ENCODE results near the gene PAAF1.

The PAAF1 gene

DNA sequence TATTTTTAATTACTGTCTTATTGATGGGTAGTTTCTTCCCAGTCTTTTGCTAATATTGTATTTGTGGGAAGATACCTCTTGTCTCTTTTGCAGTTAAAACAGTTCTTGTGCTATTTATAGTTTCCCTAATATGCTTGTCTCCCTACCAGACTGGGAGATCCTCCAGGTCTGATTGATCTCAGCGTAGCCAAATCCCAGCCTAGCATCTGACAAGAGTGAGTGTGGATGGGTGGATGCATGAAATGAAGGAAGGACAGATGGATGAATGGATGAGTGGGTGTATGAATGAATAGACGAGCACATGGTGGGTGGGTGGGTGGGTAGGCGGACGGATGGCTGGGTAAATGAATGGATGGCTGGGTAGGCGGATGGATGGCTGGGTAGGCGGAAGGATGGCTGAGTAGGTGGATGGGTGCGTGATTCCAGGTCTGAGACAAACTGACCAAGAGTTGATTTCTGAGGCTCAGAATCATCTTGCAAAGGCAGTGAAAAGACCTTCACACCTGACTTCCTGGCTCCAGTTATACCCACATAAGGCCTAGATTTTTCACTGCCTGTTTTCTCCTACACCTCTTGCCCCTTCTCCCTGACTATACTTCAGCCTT lies 85.4 kb downstream of the PAAF1 start:
- H3K27me3 ChIP-seq (ENCODE audit: control insufficient read depth, insufficient read depth, low read length), result no peaks in the 10 kb centered on the region
- no peaks in the 10 kb centered on the region for H3K36me3 ChIP-seq (ENCODE audit: control insufficient read depth, insufficient read depth, low read length)
- H3K9me3 ChIP-seq (ENCODE audit: control insufficient read depth, insufficient read depth, low read depth, low read length), result no peaks in the 10 kb centered on the region
- no peak overlapping the region for H3K27ac ChIP-seq (ENCODE audit: low read depth, low read length)
- H3K9ac ChIP-seq (ENCODE audit: low read length), result no peak overlapping the region
- no peaks in the 10 kb centered on the region for H3K4me1 ChIP-seq (ENCODE audit: control insufficient read depth, insufficient read depth, low read length)
- H3K4me3 ChIP-seq (ENCODE audit: low read depth, low read length), result no peak overlapping the region

DNA sequence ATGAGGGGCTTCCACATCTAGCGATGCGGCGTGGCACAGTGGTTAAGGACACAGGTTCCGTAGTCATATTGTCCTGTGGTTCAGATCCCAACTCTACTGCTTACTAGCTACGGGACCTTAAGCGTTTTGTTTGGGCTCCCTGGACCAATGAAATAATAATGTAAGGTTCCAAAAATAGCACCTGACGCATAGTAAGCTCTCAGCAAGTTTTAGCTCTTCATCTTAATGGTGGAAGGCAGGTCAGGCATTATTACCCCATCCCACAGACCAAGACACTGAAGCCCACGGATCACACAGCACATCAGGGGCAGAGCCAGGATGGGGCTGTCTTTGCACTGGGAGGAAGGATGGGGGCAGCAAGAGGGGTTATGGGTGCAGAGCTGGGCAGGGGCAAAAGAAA lies 87.1 kb downstream of the PAAF1 start:
- Histone ChIP-seq H3K4me1 (ENCODE audit: control insufficient read depth, insufficient read depth, low read length) (no peaks in the 10 kb centered on the region), H3K9ac (ENCODE audit: low read length) (no peak overlapping the region)

GRCh38 chr11:73965076-73965763 lies 88.4 kb downstream of the PAAF1 start:
- no peaks in the 10 kb centered on the region for H3K36me3 ChIP-seq (ENCODE audit: control insufficient read depth, insufficient read depth, low read length)
- peak overlapping the region; percentile 52 for H3K4me3 ChIP-seq (ENCODE audit: low read depth, low read length)
- no peaks in the 10 kb centered on the region for H3K9me3 ChIP-seq (ENCODE audit: control insufficient read depth, insufficient read depth, low read depth, low read length)
- H3K9ac ChIP-seq (ENCODE audit: low read length), result no peak overlapping the region
- no peaks in the 10 kb centered on the region for H3K4me1 ChIP-seq (ENCODE audit: control insufficient read depth, insufficient read depth, low read length)
- H3K27ac ChIP-seq (ENCODE audit: low read depth, low read length), result no peak overlapping the region
- H3K27me3 ChIP-seq (ENCODE audit: control insufficient read depth, insufficient read depth, low read length), result no peaks in the 10 kb centered on the region

More for the DNA sequence above, 87.1 kb downstream of the PAAF1 start:
- H3K9me3 ChIP-seq (ENCODE audit: control insufficient read depth, insufficient read depth, low read depth, low read length), result no peaks in the 10 kb centered on the region
- H3K27me3 ChIP-seq (ENCODE audit: control insufficient read depth, insufficient read depth, low read length), result no peaks in the 10 kb centered on the region
- no peak overlapping the region for H3K27ac ChIP-seq (ENCODE audit: low read depth, low read length)
- H3K4me3 ChIP-seq (ENCODE audit: low read depth, low read length), result no peak overlapping the region
- no peaks in the 10 kb centered on the region for H3K36me3 ChIP-seq (ENCODE audit: control insufficient read depth, insufficient read depth, low read length)

DNA sequence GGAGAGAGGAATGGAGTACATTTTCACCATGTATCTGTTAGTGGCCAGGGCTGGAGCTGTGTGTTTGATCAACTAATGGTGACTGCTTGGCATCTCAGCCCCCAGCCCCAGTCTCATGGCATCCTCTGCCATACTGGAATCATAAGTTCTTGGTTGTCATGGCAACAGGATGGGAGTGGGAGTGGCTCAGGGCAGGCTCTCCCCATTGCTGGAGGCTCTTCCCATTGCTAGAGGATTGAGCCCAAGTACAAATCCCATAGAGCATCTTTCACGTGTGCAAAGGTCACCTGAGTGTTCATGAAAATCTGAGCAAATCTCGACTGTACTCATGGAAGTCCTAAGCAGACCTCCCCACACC lies 88.9 kb downstream of the PAAF1 start:
- H3K9me3 ChIP-seq (ENCODE audit: control insufficient read depth, insufficient read depth, low read depth, low read length), result no peaks in the 10 kb centered on the region
- H3K9ac ChIP-seq (ENCODE audit: low read length), result no peak overlapping the region
- H3K4me3 ChIP-seq (ENCODE audit: low read depth, low read length), result no peak overlapping the region

GRCh38 chr11:73968356-73968966 lies 91.7 kb downstream of the PAAF1 start:
- Histone ChIP-seq H3K9ac (ENCODE audit: low read length) (no peak overlapping the region), H3K4me1 (ENCODE audit: control insufficient read depth, insufficient read depth, low read length) (no peaks in the 10 kb centered on the region), H3K36me3 (ENCODE audit: control insufficient read depth, insufficient read depth, low read length) (no peaks in the 10 kb centered on the region), H3K27me3 (ENCODE audit: control insufficient read depth, insufficient read depth, low read length) (no peaks in the 10 kb centered on the region), H3K27ac (ENCODE audit: low read depth, low read length) (no peak overlapping the region), H3K4me3 (ENCODE audit: low read depth, low read length) (no peak overlapping the region), H3K9me3 (ENCODE audit: control insufficient read depth, insufficient read depth, low read depth, low read length) (no peaks in the 10 kb centered on the region)

More for the DNA sequence above, 88.9 kb downstream of the PAAF1 start:
- H3K27me3 ChIP-seq (ENCODE audit: control insufficient read depth, insufficient read depth, low read length), result no peaks in the 10 kb centered on the region
- no peaks in the 10 kb centered on the region for H3K36me3 ChIP-seq (ENCODE audit: control insufficient read depth, insufficient read depth, low read length)
- no peak overlapping the region for H3K27ac ChIP-seq (ENCODE audit: low read depth, low read length)
- H3K4me1 ChIP-seq (ENCODE audit: control insufficient read depth, insufficient read depth, low read length), result no peaks in the 10 kb centered on the region

DNA sequence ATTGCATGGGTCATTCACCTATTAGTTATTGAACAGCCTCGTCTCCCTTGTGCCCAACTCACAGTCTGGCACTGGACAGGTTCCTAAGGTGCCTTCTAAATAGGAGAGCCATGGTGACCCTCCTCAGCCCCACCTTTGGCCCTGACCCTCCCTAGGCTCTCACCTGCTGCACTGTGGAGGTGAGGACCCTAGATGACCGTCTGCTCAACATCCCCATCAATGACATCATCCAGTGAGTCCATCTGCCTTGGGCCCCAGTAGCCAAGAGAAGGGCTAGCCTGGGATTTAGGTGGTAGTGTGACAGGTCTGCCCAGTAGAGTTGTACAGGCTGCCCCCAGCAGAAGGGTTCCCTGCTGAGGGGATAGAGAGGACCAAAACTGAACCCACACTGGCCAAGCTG lies 92.3 kb downstream of the PAAF1 start:
- no peak overlapping the region for H3K4me3 ChIP-seq (ENCODE audit: low read depth, low read length)
- H3K27me3 ChIP-seq (ENCODE audit: control insufficient read depth, insufficient read depth, low read length), result no peaks in the 10 kb centered on the region
- H3K9me3 ChIP-seq (ENCODE audit: control insufficient read depth, insufficient read depth, low read depth, low read length), result no peaks in the 10 kb centered on the region
- H3K27ac ChIP-seq (ENCODE audit: low read depth, low read length), result no peak overlapping the region
- H3K4me1 ChIP-seq (ENCODE audit: control insufficient read depth, insufficient read depth, low read length), result no peaks in the 10 kb centered on the region
- no peak overlapping the region for H3K9ac ChIP-seq (ENCODE audit: low read length)
- peaks cover 2% of the 10 kb centered on the region; the same call in 1 of the 2 replicates for H3K36me3 ChIP-seq (ENCODE audit: control insufficient read depth, insufficient read depth, low read length)

GRCh38 chr11:73969991-73970800 lies 93.4 kb downstream of the PAAF1 start:
- Histone ChIP-seq H3K4me3 (ENCODE audit: low read depth, low read length) (no peak overlapping the region), H3K27ac (ENCODE audit: low read depth, low read length) (no peak overlapping the region), H3K9ac (ENCODE audit: low read length) (no peak overlapping the region), H3K36me3 (ENCODE audit: control insufficient read depth, insufficient read depth, low read length) (peaks cover 13% of the 10 kb centered on the region), H3K9me3 (ENCODE audit: control insufficient read depth, insufficient read depth, low read depth, low read length) (no peaks in the 10 kb centered on the region), H3K27me3 (ENCODE audit: control insufficient read depth, insufficient read depth, low read length) (no peaks in the 10 kb centered on the region), H3K4me1 (ENCODE audit: control insufficient read depth, insufficient read depth, low read length) (no peaks in the 10 kb centered on the region)

- no peaks in the 10 kb centered on the region for H3K9me3 ChIP-seq (ENCODE audit: control insufficient read depth, insufficient read depth, low read depth, low read length)
- peaks cover 23% of the 10 kb centered on the region for H3K36me3 ChIP-seq (ENCODE audit: control insufficient read depth, insufficient read depth, low read length)
- H3K4me1 ChIP-seq (ENCODE audit: control insufficient read depth, insufficient read depth, low read length), result no peaks in the 10 kb centered on the region
- no peak overlapping the region for H3K9ac ChIP-seq (ENCODE audit: low read length)
- H3K4me3 ChIP-seq (ENCODE audit: low read depth, low read length), result no peak overlapping the region
- no peaks in the 10 kb centered on the region for H3K27me3 ChIP-seq (ENCODE audit: control insufficient read depth, insufficient read depth, low read length)
- H3K27ac ChIP-seq (ENCODE audit: low read depth, low read length), result no peak overlapping the region
Measured at GRCh38 chr11:73971175-73971719, 94.4 kb downstream of the PAAF1 start.

- H3K27me3 ChIP-seq (ENCODE audit: control insufficient read depth, insufficient read depth, low read length), result no peaks in the 10 kb centered on the region
- no peak overlapping the region for H3K9ac ChIP-seq (ENCODE audit: low read length)
- H3K36me3 ChIP-seq (ENCODE audit: control insufficient read depth, insufficient read depth, low read length), result peaks cover 33% of the 10 kb centered on the region
- no peak overlapping the region for H3K4me3 ChIP-seq (ENCODE audit: low read depth, low read length)
- H3K27ac ChIP-seq (ENCODE audit: low read depth, low read length), result no peak overlapping the region
- no peaks in the 10 kb centered on the region for H3K4me1 ChIP-seq (ENCODE audit: control insufficient read depth, insufficient read depth, low read length)
- no peaks in the 10 kb centered on the region for H3K9me3 ChIP-seq (ENCODE audit: control insufficient read depth, insufficient read depth, low read depth, low read length)
Measured at GRCh38 chr11:73972187-73972586, 95.4 kb downstream of the PAAF1 start.

GRCh38 chr11:73972620-73973449 lies 96.0 kb downstream of the PAAF1 start:
- Histone ChIP-seq H3K27me3 (ENCODE audit: control insufficient read depth, insufficient read depth, low read length) (no peaks in the 10 kb centered on the region), H3K36me3 (ENCODE audit: control insufficient read depth, insufficient read depth, low read length) (peaks cover 39% of the 10 kb centered on the region), H3K27ac (ENCODE audit: low read depth, low read length) (no peak overlapping the region), H3K4me1 (ENCODE audit: control insufficient read depth, insufficient read depth, low read length) (no peaks in the 10 kb centered on the region), H3K4me3 (ENCODE audit: low read depth, low read length) (no peak overlapping the region), H3K9me3 (ENCODE audit: control insufficient read depth, insufficient read depth, low read depth, low read length) (no peaks in the 10 kb centered on the region), H3K9ac (ENCODE audit: low read length) (no peak overlapping the region)

Measured in HUES6 (cell line).